Esophagus muscularis mucosa (tissue), 4 donors: Measurements from ENCODE around the gene INPP1. TPM values are rescaled to one million over a fixed set of nuclear protein-coding genes. Genes with fewer than 3 reads are reported as not detected.
A peak's percentile ranks its signal among the peaks of the same experiment; 100 is the strongest.

Experiments used
- DNase-seq: peaks from one replicate; pipeline ENCODE4 v3.0.0-alpha.2; 2017; ENCODE audit errors: extremely low spot score
- H3K27ac ChIP-seq, 4 donors: fragments of 200-600 bp; sonication (generic); replicated peaks in 1 of 4; 1 replicate in 3 of 4; 2 replicates in 1 of 4; pipeline ENCODE4 v1.5.1; 2016 to 2019; ENCODE audit warnings: mild to moderate bottlenecking in 1 of 4
- H3K27me3 ChIP-seq, 4 donors: fragments of 200-600 bp; sonication (generic); one replicate each; pipeline versions ENCODE4 v1.5.1 to v1.6.0; 2016 to 2019
- H3K36me3 ChIP-seq, 4 donors: fragments of 200-600 bp; sonication (generic); one replicate each; pipeline ENCODE4 v1.5.1; 2016 to 2019
- H3K4me1 ChIP-seq, 4 donors: fragments of 200-600 bp; sonication (generic); one replicate each; pipeline ENCODE4 v1.5.1; 2016 to 2019
- H3K4me3 ChIP-seq, 4 donors: fragments of 200-600 bp; sonication (generic); 1 replicate in 2 of 4; 2 replicates in 2 of 4; pipeline ENCODE4 v1.5.1; 2016 to 2019; ENCODE audit warnings: mild to moderate bottlenecking in 4 of 4, moderate library complexity in 1 of 4
- H3K9me3 ChIP-seq, 4 donors: fragments of 200-600 bp; sonication (generic); 1 replicate in 3 of 4; 2 replicates in 1 of 4; pipeline ENCODE4 v1.5.1; 2016 to 2019
- CTCF ChIP-seq, 3 experiments: fragments of 200-600 bp in 2 of 3; fragments of 450-650 bp in 1 of 3; sonication (generic) in 2 of 3; IDR thresholded peaks; one replicate each; pipeline ENCODE4 v1.5.1; 2017 to 2019; ENCODE audit warnings: antibody characterized with exemption in 3 of 3, mild to moderate bottlenecking in 2 of 3, moderate library complexity in 1 of 3
- EP300 ChIP-seq: sonication (generic); formaldehyde crosslinking; IDR thresholded peaks from one replicate; pipeline ENCODE4 v1.6.1; 2017; ENCODE audit warnings: antibody characterized with exemption
- POLR2A ChIP-seq: fragments of 450-650 bp; IDR thresholded peaks from one replicate; pipeline ENCODE4 v1.6.1; 2017; ENCODE audit warnings: antibody characterized with exemption, moderate library complexity, mild to moderate bottlenecking, low read depth
- POLR2AphosphoS5 ChIP-seq, 2 donors: sonication (generic); formaldehyde crosslinking; IDR thresholded peaks; one replicate each; pipeline ENCODE4 v1.6.1; 2017; ENCODE audit warnings: antibody characterized with exemption in 2 of 2
- WGBS: methylation state at CpG from one replicate; pipeline ENCODE4 v1.1.5; 2018; 5-methylcytosine and 5-hydroxymethylcytosine counted together
- intact Hi-C: fragments of 100-400 bp; cut with DNase I; formaldehyde crosslinking; loops from one replicate; pipeline ENCODE4 v1.15.1; 2023
- total RNA-seq, 4 donors: library from RNA; depleted of rRNA; stranded (reverse); fragments of >200 nt; gene quantifications; one replicate each; pipeline versions ENCODE4 v1.1.0 to v1.2.1, GENCODE V29; 2016

INPP1 gene
- total RNA-seq, 4 donors from 2014 or later, result 17.1 to 23.6 (median 21.0) TPM

- Histone ChIP-seq H3K9me3 (no peaks in the 10 kb centered on the region), H3K4me1 (peaks cover 29 to 64% (median 54%) of the 10 kb centered on the region in 4 donors), H3K27ac (peak overlapping the region in 1 of 4 donors; percentile 82), H3K27me3 (no peaks in the 10 kb centered on the region), H3K36me3 (peaks cover 0 to 40% (median 23%) of the 10 kb centered on the region in 4 donors), H3K4me3 (no peak overlapping the region)
- intact Hi-C loops, result no loop called here
- WGBS, result 72% methylated on average over 3 of the region's 3 CpGs
- TF ChIP-seq POLR2A, result no peak
- no peak for TF ChIP-seq POLR2AphosphoS5 (IDR thresholded peaks at IDR 0.05)
- no peak for TF ChIP-seq EP300
- no peak for TF ChIP-seq CTCF (IDR thresholded peaks at IDR 0.05)
- DNase-seq, result no peak
Observed at GRCh38 chr2:190360965-190361364, 17.6 kb downstream of the INPP1 start.

- 96% methylated on average over 2 of the region's 2 CpGs for WGBS
- Histone ChIP-seq H3K36me3 (peaks cover 0 to 42% (median 26%) of the 10 kb centered on the region in 4 donors), H3K4me1 (peaks cover 23 to 58% (median 48%) of the 10 kb centered on the region in 4 donors), H3K4me3 (no peak overlapping the region), H3K27ac (no peak overlapping the region), H3K9me3 (no peaks in the 10 kb centered on the region), H3K27me3 (no peaks in the 10 kb centered on the region)
- no peak for TF ChIP-seq EP300
- TF ChIP-seq CTCF (IDR thresholded peaks at IDR 0.05), result no peak
- TF ChIP-seq POLR2A, result no peak
- TF ChIP-seq POLR2AphosphoS5 (IDR thresholded peaks at IDR 0.05), result no peak
- DNase-seq, result no peak
- intact Hi-C loops, result no loop called here
Observed at GRCh38 chr2:190361572-190361971, 18.2 kb downstream of the INPP1 start.

- Histone ChIP-seq H3K4me1 (peaks cover 19 to 45% (median 34%) of the 10 kb centered on the region in 4 donors), H3K4me3 (no peak overlapping the region), H3K9me3 (no peaks in the 10 kb centered on the region), H3K36me3 (peaks cover 0 to 55% (median 37%) of the 10 kb centered on the region in 4 donors), H3K27ac (no peak overlapping the region), H3K27me3 (no peaks in the 10 kb centered on the region)
- DNase-seq, result no peak
- TF ChIP-seq POLR2AphosphoS5 (IDR thresholded peaks at IDR 0.05) (no peak), CTCF (IDR thresholded peaks at IDR 0.05) (no peak), POLR2A (no peak), EP300 (no peak)
- intact Hi-C loops, result no loop called here
- 100% methylated on average over 1 of the region's 1 CpG for WGBS
Observed at GRCh38 chr2:190362894-190363293, 19.5 kb downstream of the INPP1 start.

- WGBS, result 92% methylated on average over 19 of the region's 19 CpGs
- Histone ChIP-seq H3K27me3 (no peaks in the 10 kb centered on the region), H3K4me3 (no peak overlapping the region), H3K4me1 (peaks cover 0 to 17% (median 7%) of the 10 kb centered on the region in 4 donors), H3K9me3 (no peaks in the 10 kb centered on the region), H3K27ac (no peak overlapping the region), H3K36me3 (peaks cover 4 to 79% (median 59%) of the 10 kb centered on the region in 4 donors)
- intact Hi-C loops, result no loop called here
- DNase-seq, result no peak
- TF ChIP-seq POLR2AphosphoS5 (IDR thresholded peaks at IDR 0.05), result no peak
- no peak for TF ChIP-seq CTCF (IDR thresholded peaks at IDR 0.05)
- TF ChIP-seq EP300, result no peak
- TF ChIP-seq POLR2A, result no peak
Observed at GRCh38 chr2:190365499-190366204, 22.3 kb downstream of the INPP1 start.
